Mesendoderm (in vitro differentiated cells): ENCODE results near the gene VIT.

Experiments used
- DNase-seq: peaks from one replicate; pipeline ENCODE4 v3.0.0; 2013
- H2AK5ac ChIP-seq: 2 replicates; pipeline ENCODE4 v1.6.1; 2013; ENCODE audit warnings: low read length, inconsistent platforms
- H2BK120ac ChIP-seq: 2 replicates; pipeline ENCODE4 v1.6.1; 2013; ENCODE audit warnings: low read depth, mild to moderate bottlenecking, low read length, moderate library complexity, mixed read lengths
- H2BK15ac ChIP-seq: replicated peaks from 2 replicates; pipeline ENCODE4 v1.6.1; 2013; ENCODE audit warnings: low read depth, mild to moderate bottlenecking, moderate library complexity
- H2BK5ac ChIP-seq: 2 replicates; pipeline ENCODE4 v1.6.1; 2013; ENCODE audit warnings: low read length, inconsistent platforms
- H3K18ac ChIP-seq: 2 replicates; pipeline ENCODE4 v1.6.1; 2013; ENCODE audit warnings: mild to moderate bottlenecking, low read length, mixed read lengths
- H3K23ac ChIP-seq: one replicate; pipeline ENCODE4 v1.6.1; 2013; ENCODE audit warnings: low read length
- H3K27ac ChIP-seq: 2 replicates; pipeline ENCODE4 v1.5.1; 2013; ENCODE audit warnings: low read depth, mild to moderate bottlenecking, inconsistent platforms, low read length, moderate library complexity
- H3K27me3 ChIP-seq: 2 replicates; pipeline ENCODE4 v1.6.1; 2013; ENCODE audit warnings: low read length, control low read depth, mild to moderate bottlenecking, inconsistent platforms; ENCODE audit not compliant: insufficient read depth, poor library complexity
- H3K36me3 ChIP-seq: 2 replicates; pipeline ENCODE4 v1.6.1; 2013; ENCODE audit warnings: low read length, inconsistent platforms; ENCODE audit not compliant: control insufficient read depth, insufficient read depth
- H3K4ac ChIP-seq: one replicate; pipeline ENCODE4 v1.6.1; 2013; ENCODE audit warnings: low read depth, mild to moderate bottlenecking, low read length, moderate library complexity
- H3K4me1 ChIP-seq: 2 replicates; pipeline ENCODE4 v1.6.1; 2013; ENCODE audit warnings: low read depth, low read length, inconsistent platforms; ENCODE audit not compliant: control insufficient read depth
- H3K4me2 ChIP-seq: 2 replicates; pipeline ENCODE4 v1.6.1; 2013; ENCODE audit warnings: low read length
- H3K4me3 ChIP-seq: 2 replicates; pipeline ENCODE4 v1.5.1; 2013; ENCODE audit warnings: mild to moderate bottlenecking, low read length
- H3K56ac ChIP-seq: one replicate; pipeline ENCODE4 v1.6.1; 2013; ENCODE audit warnings: low read length
- H3K79me1 ChIP-seq: 2 replicates; pipeline ENCODE4 v1.6.1; 2013; ENCODE audit warnings: low read length, inconsistent platforms
- H3K79me2 ChIP-seq: 2 replicates; pipeline ENCODE4 v1.6.1; 2013; ENCODE audit warnings: mild to moderate bottlenecking, low read length; ENCODE audit not compliant: control insufficient read depth, insufficient read depth
- H3K9ac ChIP-seq: 2 replicates; pipeline ENCODE4 v1.6.1; 2013; ENCODE audit warnings: low read length, inconsistent platforms
- H4K5ac ChIP-seq: one replicate; pipeline ENCODE4 v1.6.1; 2013; ENCODE audit warnings: low read length
- H4K8ac ChIP-seq: one replicate; pipeline ENCODE4 v1.6.1; 2013; ENCODE audit warnings: low read depth, mild to moderate bottlenecking, control low read depth, low read length, moderate library complexity
- WGBS: extraction: QIAGEN DNeasy Blood & Tissue Kit; methylation state at CpG from one replicate; pipeline ENCODE4 v1.1.7; 2013; ENCODE audit warnings: low lambda C conversion rate, missing lambda C conversion rate; ENCODE audit not compliant: insufficient coverage; ENCODE audit errors: extremely low coverage; 5-methylcytosine and 5-hydroxymethylcytosine counted together

Gene VIT

GRCh38 chr2:36808386-36809068 lies 112.0 kb downstream of the VIT start:
- Histone ChIP-seq H2BK120ac (no peak overlapping the region), H3K4me1 (no peaks in the 10 kb centered on the region), H3K4me2 (no peak overlapping the region), H2AK5ac (no peak overlapping the region), H3K4ac (no peak overlapping the region), H3K4me3 (no peak overlapping the region), H2BK15ac (no peak overlapping the region), H3K36me3 (no peaks in the 10 kb centered on the region), H4K8ac (no peak overlapping the region), H3K27ac (no peak overlapping the region), H3K27me3 (no peaks in the 10 kb centered on the region), H4K5ac (no peak overlapping the region), H3K9ac (no peak overlapping the region), H3K18ac (no peak overlapping the region), H3K79me2 (no peaks in the 10 kb centered on the region), H3K56ac (no peak overlapping the region), H3K79me1 (no peaks in the 10 kb centered on the region), H2BK5ac (no peak overlapping the region), H3K23ac (no peak overlapping the region)
- WGBS: no CpG with 5 or more reads among the region's 35 CpGs
- no peak for DNase-seq

GRCh38 chr2:36809069-36809445 lies 112.5 kb downstream of the VIT start:
- Histone ChIP-seq H2BK120ac (no peak overlapping the region), H2AK5ac (no peak overlapping the region), H4K8ac (no peak overlapping the region)

GRCh38 chr2:36811071-36811470 lies 114.6 kb downstream of the VIT start:
- H3K79me1 ChIP-seq: no peaks in the 10 kb centered on the region
- H3K23ac ChIP-seq: no peak overlapping the region
- no peak overlapping the region for H2BK15ac ChIP-seq
- H3K27ac ChIP-seq: no peak overlapping the region
- no peak overlapping the region for H2BK5ac ChIP-seq
- no peaks in the 10 kb centered on the region for H3K36me3 ChIP-seq
- H4K8ac ChIP-seq: no peak overlapping the region
- H3K4me3 ChIP-seq: no peak overlapping the region
- H3K9ac ChIP-seq: no peak overlapping the region
- H2AK5ac ChIP-seq: no peak overlapping the region
- H3K4ac ChIP-seq: no peak overlapping the region
- H4K5ac ChIP-seq: no peak overlapping the region
- H3K79me2 ChIP-seq: no peaks in the 10 kb centered on the region
- H3K18ac ChIP-seq: no peak overlapping the region
- H3K56ac ChIP-seq: no peak overlapping the region
- no CpG with 5 or more reads among the region's 5 CpGs for WGBS
- H2BK120ac ChIP-seq: no peak overlapping the region
- no peaks in the 10 kb centered on the region for H3K27me3 ChIP-seq
- DNase-seq: no peak
- no peaks in the 10 kb centered on the region for H3K4me1 ChIP-seq
- H3K4me2 ChIP-seq: no peak overlapping the region

More at GRCh38 chr2:36809069-36809445, 112.5 kb downstream of the VIT start:
- Histone ChIP-seq H3K56ac (no peak overlapping the region), H3K4me1 (no peaks in the 10 kb centered on the region), H3K79me1 (no peaks in the 10 kb centered on the region), H3K9ac (no peak overlapping the region), H3K27ac (no peak overlapping the region), H3K18ac (no peak overlapping the region), H3K36me3 (no peaks in the 10 kb centered on the region), H4K5ac (no peak overlapping the region), H2BK5ac (no peak overlapping the region), H3K79me2 (no peaks in the 10 kb centered on the region), H3K4me3 (no peak overlapping the region), H3K4ac (no peak overlapping the region), H3K27me3 (no peaks in the 10 kb centered on the region), H3K4me2 (no peak overlapping the region), H3K23ac (no peak overlapping the region), H2BK15ac (no peak overlapping the region)
- WGBS: no CpG with 5 or more reads among the region's 3 CpGs
- no peak for DNase-seq

- Histone ChIP-seq H3K4me3 (no peak overlapping the region), H3K9ac (no peak overlapping the region), H3K4me1 (peaks cover 2% of the 10 kb centered on the region), H2AK5ac (no peak overlapping the region), H3K18ac (no peak overlapping the region), H4K5ac (no peak overlapping the region), H3K36me3 (no peaks in the 10 kb centered on the region), H3K23ac (no peak overlapping the region), H3K27ac (no peak overlapping the region), H4K8ac (no peak overlapping the region), H3K79me1 (no peaks in the 10 kb centered on the region), H3K27me3 (no peaks in the 10 kb centered on the region), H2BK5ac (no peak overlapping the region), H2BK120ac (no peak overlapping the region), H3K4ac (no peak overlapping the region), H2BK15ac (no peak overlapping the region), H3K56ac (no peak overlapping the region), H3K79me2 (no peaks in the 10 kb centered on the region), H3K4me2 (no peak overlapping the region)
- WGBS: no CpG with 5 or more reads among the region's 6 CpGs
- peak; percentile 74 for DNase-seq
These were observed 115.7 kb downstream of the VIT start for GRCh38 chr2:36812196-36812595.

- H2BK15ac ChIP-seq: no peak overlapping the region
- H3K4me2 ChIP-seq: no peak overlapping the region
- H3K27me3 ChIP-seq: no peaks in the 10 kb centered on the region
- no peaks in the 10 kb centered on the region for H3K79me1 ChIP-seq
- H3K4me1 ChIP-seq: peaks cover 2% of the 10 kb centered on the region
- H3K79me2 ChIP-seq: no peaks in the 10 kb centered on the region
- H2BK120ac ChIP-seq: no peak overlapping the region
- DNase-seq: no peak
- no peak overlapping the region for H3K9ac ChIP-seq
- H2AK5ac ChIP-seq: no peak overlapping the region
- H4K8ac ChIP-seq: no peak overlapping the region
- H4K5ac ChIP-seq: no peak overlapping the region
- H3K18ac ChIP-seq: no peak overlapping the region
- H3K4me3 ChIP-seq: no peak overlapping the region
- no peak overlapping the region for H3K23ac ChIP-seq
- H3K56ac ChIP-seq: no peak overlapping the region
- no peak overlapping the region for H3K4ac ChIP-seq
- WGBS: no CpG with 5 or more reads among the region's 2 CpGs
- H2BK5ac ChIP-seq: no peak overlapping the region
- no peaks in the 10 kb centered on the region for H3K36me3 ChIP-seq
- no peak overlapping the region for H3K27ac ChIP-seq
These were observed 122.0 kb downstream of the VIT start for GRCh38 chr2:36818542-36818941.

- H3K4ac ChIP-seq: no peak overlapping the region
- H3K36me3 ChIP-seq: no peaks in the 10 kb centered on the region
- no peak overlapping the region for H3K18ac ChIP-seq
- H3K9ac ChIP-seq: no peak overlapping the region
- H4K5ac ChIP-seq: no peak overlapping the region
- no peak overlapping the region for H4K8ac ChIP-seq
- no CpG with 5 or more reads among the region's 4 CpGs for WGBS
- H2BK120ac ChIP-seq: no peak overlapping the region
- no peak overlapping the region for H3K23ac ChIP-seq
- no peaks in the 10 kb centered on the region for H3K27me3 ChIP-seq
- no peak overlapping the region for H2BK15ac ChIP-seq
- no peaks in the 10 kb centered on the region for H3K79me2 ChIP-seq
- H3K79me1 ChIP-seq: no peaks in the 10 kb centered on the region
- no peak for DNase-seq
- H2BK5ac ChIP-seq: no peak overlapping the region
- no peak overlapping the region for H2AK5ac ChIP-seq
- H3K4me3 ChIP-seq: no peak overlapping the region
- H3K56ac ChIP-seq: no peak overlapping the region
- H3K27ac ChIP-seq: no peak overlapping the region
- H3K4me2 ChIP-seq: no peak overlapping the region
- H3K4me1 ChIP-seq: peaks cover 2% of the 10 kb centered on the region
These were observed 122.7 kb downstream of the VIT start for GRCh38 chr2:36819095-36819711.
